Fibroblast of skin of right quadriceps (primary cell): ENCODE measurements around the gene ISCU.
"Not testable (repeated sequence)": the region's sequence is repeated elsewhere in the genome, so short reads cannot be mapped to it uniquely, and the experiment has no call there.

ENCODE experiments used
- DNase-seq: peaks from one replicate; pipeline ENCODE4 v3.0.0-alpha.2; 2013

Gene ISCU

DNA sequence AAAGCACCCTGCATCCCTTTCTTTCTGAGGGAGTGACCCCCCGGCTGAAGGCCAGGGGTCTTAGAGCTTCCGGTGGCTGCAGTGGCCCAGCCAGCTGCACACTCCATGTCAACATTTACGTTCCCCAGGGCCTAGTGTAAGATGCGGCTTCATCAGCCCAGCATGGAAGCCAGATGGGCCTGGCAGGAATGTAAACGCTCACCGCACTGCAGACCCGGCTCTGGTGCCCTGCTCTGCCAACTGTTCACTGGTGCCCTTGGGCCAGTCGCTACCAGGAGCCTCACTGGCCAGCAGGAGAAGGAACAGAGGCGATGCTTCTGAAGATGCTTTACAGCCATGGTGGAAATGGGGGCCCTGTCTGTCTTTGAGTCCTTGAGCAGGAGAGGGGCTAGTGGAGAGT lies 44.1 kb downstream of the ISCU start:
- DNase-seq: no peak

DNA sequence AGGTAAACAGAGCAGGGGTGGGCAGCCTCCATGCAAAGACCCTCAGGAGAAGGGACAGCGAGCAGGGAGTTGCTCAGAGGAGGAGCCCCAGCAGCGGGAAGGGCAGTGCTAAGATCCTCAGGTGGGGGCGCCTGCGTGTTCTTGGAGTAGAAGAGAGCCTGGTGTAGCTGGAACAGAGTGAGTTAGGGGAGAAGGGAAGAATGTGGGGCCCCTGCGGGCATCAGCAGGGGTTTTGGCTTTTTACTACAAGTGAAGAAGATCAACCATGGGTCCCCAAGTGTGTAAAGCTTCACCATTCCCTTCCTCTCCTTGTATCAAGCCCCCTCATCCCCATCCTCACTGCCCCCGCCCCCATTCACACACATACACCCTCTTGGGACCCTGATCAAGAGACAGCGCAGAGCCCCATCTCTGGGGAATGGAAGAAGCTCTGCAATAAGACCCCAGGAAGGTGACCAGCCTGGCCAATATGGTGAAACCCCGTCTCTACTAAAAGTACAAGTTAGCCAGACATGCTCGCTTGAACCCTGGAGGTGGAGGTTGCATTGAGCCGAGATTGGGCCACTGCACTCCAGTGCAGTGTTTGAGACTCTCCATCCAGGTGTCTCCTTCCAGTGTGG lies 45.7 kb downstream of the ISCU start:
- no peak for DNase-seq

DNA sequence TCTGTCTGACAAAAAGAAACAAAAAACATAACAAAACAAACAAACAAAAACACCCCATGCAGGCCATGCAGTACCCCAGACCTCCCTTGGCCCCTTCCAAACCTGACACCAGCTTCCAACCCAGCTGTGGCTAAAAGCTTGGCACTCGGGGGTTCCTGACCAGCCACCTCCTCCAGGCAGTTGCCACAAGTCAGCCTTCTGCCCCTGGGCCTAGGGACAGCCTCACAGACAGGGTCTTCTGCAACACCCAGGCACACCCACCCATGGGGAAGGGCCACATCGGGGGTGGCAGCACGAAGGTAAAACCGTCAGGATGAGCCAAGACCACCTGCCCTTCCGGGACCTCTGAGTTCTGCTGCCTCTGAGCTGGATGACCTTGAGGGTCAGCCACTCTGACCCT lies 46.2 kb downstream of the ISCU start:
- DNase-seq: no peak

DNA sequence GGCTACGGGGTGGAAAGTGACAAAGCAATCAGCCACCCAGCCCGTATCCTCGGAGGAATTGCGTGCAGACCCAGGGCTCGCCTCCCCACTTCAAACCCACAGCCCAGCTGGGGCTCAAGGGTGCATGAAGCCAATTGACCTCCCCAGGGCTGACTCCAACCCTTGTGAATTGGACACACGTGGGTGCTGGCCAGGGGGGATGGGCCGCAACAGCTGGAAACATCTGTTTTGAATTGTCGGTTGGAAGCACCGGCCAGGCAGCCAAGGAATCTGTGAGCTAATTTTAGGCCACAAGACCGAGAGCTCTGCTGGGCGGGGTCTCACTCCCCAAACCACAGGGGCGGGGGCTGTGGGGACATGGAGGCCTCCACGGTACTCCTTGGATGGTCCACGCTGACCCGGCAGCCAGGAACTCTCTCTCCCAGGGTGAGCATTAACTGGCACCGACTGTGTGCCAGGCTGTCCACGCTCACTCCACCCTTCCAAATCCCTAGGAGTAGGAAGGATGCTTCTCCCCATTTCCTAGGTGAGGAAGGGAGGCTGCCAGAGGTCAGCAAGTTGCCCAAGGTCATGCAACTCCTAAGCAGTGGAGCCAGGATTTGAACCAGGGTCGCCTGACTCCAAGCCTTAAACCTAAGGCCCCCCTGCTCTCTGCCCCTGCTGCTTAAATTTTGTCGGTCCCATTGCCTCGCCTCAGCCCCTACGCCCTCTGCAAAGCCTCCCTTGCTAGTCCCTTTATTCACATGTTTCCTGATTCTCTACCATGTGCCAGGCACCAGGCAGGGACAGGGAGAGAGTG lies 47.3 kb downstream of the ISCU start:
- DNase-seq: peak; percentile 91

DNA sequence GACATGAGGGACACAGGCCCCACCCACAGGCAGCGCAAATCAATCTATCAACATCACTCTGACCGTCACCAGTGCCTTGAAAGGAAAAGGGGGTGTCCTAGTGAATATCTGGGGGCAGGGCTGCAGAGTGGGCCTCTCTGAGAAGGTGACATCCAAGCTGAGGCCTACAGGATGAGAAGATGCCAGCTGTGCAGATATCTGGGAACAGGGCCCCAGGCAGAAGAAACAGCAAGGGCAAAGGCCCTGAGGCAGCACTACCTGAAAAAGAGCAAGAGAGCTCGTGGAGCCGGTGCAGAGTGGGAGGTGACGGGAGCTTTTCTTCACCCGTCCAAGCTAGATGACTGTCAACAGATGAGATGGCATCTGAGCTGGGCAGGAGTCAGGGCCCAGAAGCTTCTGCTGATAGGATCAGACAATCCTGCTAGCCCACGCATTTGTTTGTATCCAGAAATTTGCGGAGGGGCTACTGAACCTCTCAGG lies 48.0 kb downstream of the ISCU start:
- no peak for DNase-seq

DNA sequence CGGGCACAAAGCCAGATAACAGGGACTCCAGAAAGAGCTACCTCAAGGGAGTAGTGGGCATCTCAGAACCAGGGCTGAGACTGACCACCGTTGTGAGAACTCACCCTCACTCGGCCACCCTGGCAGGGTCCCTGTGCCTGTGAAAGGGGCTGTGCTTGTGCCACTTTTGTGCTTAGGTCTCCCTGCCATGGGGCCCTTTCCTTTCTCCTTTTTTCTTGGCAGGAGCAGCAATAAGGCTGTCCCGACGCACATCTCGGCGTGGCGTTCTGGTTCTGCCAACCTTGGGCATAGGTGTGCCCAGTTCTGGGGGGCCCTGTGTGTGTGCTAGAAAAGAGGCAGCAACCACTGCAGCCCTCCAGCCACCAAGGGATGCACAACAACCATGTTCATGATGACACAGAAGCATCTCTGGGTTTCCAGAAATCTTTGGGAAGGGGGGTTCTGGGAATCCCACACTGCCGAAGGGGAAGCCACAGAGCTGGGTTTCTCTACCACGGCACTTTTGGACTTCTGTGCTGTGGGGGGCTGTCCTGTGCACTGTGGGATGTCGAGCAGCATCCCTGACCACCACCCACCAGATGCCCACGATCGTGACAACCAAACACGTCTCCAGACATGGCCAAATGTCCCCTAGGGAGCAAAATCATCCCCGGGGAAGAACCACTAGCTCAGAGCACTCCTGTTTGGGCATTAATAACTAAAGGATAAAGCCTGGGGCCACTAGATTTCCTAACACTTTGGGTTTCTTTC lies 48.6 kb downstream of the ISCU start:
- no peak for DNase-seq

DNA sequence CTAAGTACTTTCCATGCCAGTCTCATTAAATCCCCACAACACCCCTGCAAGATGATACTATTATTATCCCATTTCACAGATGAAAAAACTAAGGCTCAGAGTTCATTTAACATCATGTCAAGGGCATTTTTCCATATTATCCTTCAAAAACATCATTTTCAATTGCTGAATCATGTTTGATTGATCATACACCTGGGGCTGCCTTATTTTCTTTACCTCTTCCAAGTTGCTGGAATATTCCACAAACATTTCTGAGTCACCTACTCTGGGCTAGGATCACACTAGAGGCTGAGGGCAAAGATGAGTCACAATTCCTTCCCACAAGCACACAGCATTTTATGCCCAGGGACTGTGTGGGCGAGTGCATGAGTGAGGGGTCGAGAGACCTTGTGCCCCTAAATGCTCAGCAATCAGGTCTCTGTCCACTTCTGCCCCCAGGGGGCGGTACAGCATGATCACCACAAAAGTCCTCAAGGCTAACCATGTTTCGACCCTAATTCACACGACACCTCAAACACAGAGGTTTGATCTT lies 49.6 kb downstream of the ISCU start:
- peak; percentile 87 for DNase-seq

DNA sequence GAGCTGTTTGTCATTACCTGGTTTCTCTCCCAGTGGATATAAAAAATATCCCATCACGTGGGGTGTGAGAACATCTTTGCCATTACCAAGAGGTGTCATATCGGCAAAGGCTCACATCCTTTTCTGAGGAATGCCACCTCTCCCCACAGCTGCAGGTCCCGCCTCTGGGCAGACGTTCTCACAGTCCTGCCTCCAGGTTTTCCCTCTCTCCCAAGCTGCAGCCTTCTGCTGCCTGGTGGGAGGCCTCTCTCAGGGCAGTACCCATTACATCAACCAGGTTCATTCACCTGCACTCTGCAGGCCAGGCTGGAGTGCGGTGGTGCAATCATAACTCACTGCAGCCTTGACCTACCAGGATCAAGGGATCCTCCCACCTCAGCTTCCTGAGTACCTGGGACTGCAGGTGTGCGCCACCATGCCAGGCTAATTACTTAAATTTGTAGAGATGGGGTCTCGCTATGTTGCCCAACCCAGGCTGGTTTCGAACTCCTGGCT lies 50.4 kb downstream of the ISCU start:
- DNase-seq: peak; percentile 29

DNA sequence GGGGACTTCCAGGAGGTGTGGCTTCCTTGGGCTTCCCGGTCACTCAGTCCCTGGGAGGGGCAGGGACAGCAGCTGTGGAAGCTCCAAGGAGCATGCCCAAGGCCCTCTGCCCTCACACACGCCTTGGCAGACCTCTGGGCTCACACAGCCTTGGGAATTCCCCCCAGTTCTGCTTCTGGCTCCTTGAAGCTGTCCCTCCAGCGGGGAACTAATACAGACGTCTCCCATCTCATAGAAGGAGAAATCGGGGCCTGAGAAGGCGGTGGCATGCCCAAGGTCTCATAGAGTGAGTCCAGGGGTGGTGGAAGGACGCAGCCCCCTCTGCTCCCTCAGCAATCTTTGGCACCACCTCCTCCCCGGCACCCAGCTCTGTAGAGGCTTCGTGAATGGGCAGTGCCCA lies 51.2 kb downstream of the ISCU start:
- no peak for DNase-seq

DNA sequence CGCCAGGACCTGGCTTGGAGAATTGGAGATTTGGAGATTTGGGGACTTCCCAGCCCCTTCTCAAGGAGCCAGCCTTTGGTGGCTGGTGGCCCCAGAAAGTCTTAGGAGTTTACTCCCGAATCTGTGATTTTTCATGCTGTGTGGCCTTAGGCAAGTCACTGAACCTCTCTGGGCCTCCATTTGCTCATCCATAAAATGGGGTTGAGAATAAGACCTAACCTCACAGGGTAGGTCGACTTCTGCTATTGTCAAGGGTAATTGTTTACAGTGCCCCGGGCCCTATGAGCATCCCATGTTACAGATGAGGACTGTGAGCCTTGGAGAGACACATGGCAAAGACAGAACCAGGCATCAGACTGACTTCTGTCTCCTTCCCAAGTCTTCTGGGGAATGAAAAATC lies 51.6 kb downstream of the ISCU start:
- DNase-seq: no peak

DNA sequence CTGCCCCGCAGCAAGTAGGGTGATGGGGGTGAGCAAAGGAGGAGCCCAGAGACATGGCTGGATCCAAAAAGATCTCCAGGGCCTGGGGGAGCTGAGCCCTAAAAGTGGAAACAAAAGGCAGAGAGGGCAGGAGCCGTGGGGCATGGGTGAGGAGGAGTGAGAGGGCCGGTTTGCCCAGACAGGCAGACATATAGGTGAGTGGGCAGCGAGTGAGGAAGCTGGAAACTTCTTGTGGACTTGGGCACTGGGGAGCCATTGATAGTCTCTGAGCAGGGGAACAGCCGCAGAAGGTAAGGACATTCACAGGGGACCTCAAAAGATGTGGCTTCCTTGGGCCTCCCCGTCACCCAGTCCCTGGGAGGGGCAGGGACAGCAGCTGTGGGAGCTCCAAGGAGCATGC lies 52.2 kb downstream of the ISCU start:
- no peak for DNase-seq

DNA sequence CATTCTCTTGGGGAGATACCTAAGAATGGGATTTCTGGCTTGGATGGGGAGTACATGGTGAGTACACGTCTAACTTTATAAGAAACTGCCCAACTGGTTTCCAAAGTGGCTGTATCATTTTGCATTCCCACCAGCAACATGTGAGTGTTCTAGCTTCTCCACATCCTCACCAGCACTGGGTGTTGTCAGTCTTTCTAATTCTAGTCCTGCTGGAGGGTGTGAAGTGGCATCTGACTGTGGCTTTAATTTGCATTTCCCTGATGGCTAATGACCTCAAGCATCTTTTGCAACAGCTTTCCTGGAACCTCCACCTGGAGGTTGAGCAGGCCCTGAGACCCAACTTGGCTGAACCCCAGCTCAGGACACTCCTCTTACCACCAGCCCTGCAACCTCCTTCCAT lies 53.5 kb downstream of the ISCU start:
- DNase-seq: no peak

DNA sequence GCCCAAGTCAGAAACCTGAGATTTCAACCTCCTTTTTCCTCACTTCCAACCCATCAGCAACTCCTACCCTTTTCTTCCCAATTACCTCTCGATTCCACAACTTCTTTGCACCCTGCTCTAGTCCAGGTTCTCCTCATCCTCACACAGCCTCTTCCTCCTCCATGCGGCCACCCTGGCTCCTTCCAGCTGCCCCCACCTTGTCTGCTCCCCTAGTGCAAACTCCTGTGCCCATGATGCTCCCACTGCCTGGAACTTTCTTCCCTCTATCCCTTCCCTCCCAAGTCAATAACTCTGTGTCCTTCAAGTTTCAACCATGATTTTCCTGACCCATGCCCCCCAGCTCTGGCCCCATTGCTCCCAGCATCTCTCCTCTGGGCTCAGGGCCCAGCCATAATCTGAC lies 54.0 kb downstream of the ISCU start:
- no peak for DNase-seq

DNA sequence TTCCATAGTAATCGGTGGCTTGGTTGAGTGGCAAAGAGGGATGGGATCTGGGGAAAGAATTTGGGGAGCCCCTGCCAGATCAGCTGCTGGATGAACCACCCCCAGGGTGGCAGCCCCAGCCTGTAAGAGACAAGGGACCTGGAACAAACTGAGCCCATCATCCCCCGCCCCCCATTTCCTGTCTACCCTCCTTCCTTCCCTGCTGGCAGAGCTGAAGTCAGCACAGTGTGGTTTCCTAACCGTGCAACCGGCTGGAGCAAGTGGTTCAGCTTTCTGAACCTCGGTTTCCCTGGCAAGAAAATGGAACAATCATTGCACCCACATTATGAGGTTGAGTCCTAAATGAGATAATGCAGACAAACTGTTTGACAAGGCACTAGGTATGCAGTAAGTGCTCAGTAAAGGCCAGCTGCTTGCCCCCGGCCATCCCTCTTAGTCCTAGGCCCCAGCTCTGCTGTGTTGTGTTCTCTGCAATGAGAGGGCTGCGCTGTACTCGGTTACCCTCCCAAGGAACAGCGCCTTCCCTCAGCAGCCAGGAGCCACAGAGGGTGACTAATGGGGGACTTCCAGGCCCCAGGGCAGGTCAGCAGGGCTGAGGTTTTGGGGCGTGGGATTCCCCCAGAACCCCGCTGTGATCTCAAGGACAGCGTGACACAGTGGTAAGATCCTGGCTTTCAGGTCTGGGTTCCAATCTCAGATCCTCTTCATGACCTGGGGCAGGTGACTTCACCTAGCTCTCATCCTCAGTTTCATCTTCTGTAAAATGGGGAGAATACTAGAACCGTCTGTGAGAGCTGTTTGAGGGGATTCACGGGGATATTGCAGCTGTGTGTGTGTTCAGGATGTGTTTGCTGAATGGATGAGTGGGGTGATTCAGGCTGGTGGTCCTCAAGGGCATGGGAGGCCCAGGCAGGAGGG lies 54.8 kb downstream of the ISCU start:
- no peak for DNase-seq

DNA sequence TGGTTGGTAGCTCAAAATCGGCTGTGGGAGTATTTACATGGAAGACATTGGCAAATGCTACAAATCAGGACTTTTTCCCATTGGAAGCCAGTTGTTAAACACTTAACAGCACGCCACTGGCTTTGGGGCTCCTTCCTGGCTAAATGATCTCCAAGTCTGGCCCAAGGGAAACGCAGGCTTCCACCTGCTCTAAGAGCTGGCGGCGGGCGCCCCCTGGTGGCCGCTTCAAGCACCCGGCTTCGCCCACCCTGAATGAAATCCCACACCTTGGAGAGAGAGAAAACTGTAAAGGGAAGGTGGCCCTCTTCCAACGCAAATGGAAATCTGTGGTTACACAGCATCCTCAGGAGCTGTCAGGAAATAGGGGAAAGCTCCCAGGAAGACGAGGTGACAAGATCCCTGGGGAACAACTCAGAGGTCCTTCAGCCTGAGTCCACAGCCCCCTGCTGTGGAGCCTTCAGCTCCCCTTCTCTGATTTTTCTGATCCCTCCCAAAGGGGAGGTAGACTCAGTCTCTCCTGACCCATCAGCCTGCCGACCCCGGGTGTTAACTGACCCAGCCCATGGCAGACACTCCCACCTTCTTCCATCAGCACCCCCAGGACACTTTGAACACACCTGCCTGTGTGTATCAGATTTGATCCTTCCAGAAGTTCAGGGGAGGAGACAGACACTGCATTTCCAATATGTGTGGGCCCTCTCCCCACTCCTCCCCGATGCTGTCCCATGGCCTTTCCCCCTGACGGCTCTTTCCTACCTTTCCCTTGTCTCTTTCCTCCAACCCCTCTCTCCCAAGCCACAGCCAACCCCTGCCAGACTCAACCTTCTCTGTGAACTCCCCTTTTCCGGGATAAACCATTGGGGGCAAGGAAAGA lies 55.9 kb downstream of the ISCU start:
- DNase-seq: peak; percentile 84

DNA sequence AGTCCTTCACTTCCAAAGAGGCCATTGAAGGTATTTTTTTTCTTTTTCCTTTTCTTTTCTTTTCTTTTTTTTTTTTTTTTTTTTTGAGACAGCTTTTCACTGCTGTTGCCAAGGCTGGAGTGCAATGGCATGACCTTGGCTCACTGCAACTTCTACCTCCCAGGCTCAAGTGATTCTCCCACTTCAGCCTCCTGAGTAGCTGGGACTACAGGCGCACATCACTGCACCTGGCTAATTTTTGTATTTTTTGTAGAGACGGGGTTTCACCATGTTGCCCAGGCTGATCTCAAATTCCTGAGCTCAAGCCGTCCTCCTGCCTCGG lies 56.5 kb downstream of the ISCU start:
- DNase-seq: not testable (repeated sequence)
